Umbilical cord (tissue), 2 donors: ENCODE results near the gene ZNF296. TPM values are rescaled to one million over a fixed set of nuclear protein-coding genes. Genes with fewer than 3 reads are reported as not detected.

ENCODE experiments used
- DNase-seq: peaks from one replicate; pipeline ENCODE4 v3.0.0-alpha.2; 2015; ENCODE audit warnings: low spot score
- total RNA-seq: library from RNA; depleted of rRNA; stranded (reverse); fragments of >200 nt; gene quantifications from one replicate; pipeline ENCODE4 v1.2.3, GENCODE V29; 2014; ENCODE audit warnings: low replicate concordance; ENCODE audit not compliant: insufficient read depth

ZNF296 gene
- total RNA-seq, 1 donor from 2014 or later = not detected

DNA sequence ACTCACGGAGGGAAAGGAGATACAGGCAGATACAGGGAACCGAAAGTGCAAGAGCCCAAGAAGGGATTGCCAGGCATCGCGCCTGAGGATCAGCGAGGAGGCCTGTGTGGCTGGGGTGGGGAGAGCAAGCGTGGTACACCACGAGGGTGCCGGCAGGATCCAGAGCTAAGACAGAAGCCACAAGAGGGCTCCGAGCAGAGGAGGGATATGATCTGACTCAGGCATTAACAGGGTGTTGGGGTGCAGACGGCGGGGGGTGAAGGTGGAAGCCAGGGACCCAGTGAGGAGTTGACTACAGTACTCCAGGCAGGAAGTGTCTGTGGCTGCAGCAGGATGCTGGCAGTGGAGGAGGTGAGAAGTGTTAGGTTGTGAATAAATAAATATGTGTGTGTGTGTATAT, 11.3 kb upstream of the ZNF296 start:
- no peak for DNase-seq

DNA sequence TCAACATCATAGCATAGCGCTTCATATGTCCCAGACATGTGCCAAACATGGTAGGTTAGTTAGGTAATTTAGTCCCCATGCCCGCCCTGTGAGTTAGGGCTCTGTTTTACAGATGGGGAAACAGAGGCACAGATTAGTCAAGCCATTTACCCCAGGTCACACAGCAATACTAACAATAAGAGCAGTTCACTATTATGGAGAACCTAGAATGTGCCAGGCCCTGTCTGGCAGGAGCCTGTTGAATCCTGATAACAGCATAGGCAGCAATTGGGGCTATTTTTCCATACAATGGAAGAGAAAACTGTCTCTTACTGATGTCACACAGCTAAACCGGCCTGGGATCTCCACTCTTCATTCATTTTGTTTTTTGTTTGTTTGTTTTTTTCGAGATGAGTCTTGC, 10.2 kb upstream of the ZNF296 start:
- no peak for DNase-seq

DNA sequence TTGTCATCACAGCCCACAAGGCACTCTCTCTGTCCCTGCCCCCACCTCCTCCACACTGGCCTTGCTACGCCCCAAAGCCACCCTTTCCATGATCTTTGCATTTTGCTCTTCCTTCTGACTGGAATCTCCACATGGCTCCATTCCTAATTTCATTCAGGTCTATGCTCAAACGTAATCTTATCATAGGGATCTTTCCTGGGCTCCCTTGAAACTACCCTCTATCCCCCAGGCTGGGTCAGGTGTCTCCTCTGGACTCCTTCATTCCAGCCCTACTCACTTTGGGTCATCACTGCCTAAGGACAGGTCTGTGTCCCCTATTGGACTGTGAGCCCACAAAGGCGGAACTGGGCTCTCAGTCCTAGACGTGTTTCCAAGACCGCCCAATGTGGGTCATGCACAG, 5.9 kb upstream of the ZNF296 start:
- no peak for DNase-seq

DNA sequence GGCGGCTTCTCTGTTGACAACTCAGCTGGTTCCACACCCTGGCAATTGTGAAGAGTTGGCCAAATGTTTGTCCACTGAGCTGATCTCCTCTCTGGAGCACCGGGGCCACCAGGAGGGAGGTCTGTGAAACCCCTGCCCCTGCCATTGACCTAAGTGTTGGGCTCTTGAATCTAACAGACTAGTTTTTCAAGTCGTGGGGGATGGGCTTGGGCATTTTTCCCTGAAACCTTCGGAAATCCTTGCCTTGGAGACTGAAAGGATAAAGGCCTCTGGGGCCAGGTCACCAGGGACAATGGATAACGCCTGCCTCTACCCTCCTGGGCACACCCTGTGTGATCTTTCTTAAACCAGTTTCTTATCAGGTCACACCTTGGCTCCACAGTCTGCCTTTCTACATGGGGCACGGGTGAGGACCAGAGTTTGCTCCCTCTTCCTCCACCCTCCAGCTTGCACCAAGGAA, 3.7 kb upstream of the ZNF296 start:
- DNase-seq = no peak

DNA sequence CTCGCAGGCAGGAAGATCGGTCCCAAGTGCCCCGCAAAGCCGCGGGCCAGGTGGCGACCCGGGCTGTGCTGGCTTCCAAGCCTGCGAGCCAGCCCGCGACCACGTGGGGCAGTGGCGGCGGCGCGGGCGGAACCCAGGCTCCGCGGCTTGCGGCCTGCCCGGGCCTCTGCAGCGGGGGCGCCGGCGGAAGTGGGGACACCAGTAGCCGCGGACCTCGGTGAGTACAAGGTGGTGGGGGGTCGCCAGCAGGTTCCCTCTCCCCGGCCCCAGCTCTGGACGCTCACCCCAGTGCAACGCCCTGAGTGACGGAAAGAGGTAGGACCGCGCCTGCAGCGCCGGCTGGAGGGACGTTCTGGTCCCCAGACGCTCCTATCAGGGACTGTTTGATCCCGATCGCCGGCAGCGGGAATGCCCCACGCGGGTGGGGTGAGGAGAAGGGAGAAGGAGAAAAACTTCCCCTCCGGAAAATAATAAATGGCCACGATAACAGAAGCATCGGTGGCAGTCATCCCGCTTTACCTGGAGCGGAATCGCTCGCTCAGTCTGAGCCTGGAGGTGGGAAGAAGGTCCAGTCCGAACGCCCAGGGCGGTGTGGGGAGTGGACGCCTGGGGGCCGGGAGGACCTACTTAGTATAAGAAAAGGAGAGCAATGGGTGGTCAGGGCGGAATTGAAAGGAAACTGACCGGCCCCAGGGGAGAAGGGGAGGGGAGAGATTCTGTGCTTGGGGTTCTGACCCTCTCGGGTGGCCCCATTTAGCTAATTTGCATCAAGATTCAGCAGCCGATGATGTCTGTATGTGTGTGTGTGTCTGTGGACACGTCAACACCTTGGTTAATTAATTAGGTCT, 3.0 kb upstream of the ZNF296 start, which contains the start of gene GEMIN7:
TSS of gene GEMIN7 (plus strand) at position 198 of the 848 bp plus-strand sequence. CDS start 10,855 bp downstream, outside the sequence.
- DNase-seq = peak; percentile 57

DNA sequence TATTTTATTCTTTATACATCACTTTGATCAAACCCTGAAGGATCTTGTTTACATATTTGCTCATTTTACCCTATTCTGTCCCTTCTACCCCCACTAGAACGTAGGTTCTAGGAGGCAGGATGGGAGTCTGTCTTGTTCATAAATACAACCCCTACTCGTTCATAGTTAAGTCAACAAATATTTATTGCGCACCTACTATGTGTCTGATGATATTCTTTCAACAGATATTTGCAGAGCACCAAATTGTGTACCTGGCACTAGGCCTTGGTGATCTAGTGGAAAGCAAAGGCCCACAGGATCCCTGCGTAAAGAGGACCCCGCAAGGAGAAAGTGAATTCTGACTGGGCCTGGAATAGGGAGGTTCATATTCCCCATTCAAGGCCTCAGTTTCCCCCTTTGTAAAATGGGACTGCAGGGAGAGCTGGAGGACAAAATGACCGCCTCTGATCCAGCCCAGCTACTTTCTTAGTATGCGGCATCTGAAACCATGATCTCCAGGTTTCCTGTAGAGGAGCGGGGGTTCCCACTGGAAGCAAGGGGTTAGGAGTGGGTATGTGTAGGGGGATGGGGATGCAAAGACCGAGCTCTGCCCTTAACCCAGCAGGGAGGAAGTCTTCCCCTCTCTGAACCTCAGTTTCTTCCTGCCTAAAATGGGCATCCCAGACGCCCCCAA, 2.2 kb upstream of the ZNF296 start:
- DNase-seq = no peak

DNA sequence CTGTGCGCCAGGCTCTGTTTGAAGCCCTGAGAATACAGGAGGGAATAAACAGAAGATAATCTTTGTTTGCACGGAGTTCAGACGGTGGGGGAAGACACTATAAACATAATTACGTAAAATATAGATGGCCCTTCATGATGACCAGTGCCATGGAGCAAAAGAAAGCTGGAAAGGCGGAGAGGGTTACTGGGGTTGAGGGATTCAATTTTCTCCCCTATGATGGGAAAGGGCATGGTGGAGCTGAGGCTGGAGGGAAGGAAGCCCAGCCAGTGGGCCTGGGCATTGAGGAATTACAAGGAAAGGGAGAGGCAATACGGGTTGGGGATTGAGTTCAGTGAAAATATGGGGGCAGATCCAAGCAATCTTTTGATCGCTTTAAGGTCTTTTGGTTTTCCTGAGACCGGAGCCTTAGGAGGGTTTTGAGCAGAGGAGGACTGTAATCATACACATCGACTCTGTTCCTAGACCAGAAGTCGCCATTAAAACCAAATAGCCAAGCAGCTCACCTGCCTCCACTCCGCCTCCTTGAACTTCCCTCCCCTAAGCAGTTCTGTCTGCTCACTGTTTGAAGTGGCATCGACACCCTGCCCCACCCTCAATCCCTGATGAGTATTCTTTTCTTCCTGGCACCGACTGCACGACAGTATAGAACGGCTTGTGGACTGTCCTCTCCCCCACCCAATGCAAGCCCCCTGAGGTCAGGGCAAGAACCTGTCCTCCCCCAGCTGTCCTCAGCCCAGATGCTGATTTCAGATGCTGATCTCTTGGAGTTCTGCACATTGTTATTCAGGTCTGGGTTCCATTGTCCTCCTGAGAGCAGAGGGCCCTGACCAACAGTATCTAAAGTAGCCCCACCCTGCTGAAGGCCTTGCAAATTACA, 813 bp upstream of the ZNF296 start:
- DNase-seq = no peak

DNA sequence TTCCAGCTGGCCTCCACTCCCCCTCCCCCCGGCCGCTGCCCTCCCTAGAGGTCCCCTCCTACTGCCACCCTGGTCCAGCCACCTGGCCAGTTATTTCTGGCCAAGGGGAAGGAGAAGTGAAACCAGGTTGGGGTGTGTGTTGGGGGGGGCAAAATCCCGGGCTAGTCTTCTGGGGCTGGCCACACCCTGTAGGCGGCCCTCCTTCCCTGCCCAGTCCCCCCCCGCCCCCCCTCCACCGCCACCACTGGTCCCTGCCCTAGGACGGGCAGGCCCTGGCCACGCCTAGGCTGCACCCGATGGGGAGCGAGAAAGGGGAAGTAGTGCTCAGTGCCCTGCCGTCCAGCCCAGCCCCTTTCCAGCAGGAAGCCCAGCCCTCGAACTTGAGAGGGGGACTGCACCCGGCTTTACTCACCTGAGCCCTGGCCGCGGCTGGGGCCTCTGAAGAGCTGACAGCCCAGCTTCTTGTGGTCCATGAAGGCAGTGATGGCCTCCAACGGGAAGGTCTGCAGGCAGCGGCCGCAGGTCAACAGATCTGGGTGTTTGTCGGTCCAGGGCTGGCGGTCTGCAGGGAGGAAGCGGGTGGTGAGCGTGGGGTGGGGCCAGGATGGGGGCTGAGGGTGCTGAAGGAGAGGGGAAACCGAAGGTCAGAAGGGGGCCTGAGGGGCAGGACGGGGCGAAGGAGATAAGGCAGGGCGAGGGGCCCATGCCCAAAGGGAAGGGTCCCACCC, 813 bp downstream of the ZNF296 start:
- DNase-seq = peak; percentile 69

DNA sequence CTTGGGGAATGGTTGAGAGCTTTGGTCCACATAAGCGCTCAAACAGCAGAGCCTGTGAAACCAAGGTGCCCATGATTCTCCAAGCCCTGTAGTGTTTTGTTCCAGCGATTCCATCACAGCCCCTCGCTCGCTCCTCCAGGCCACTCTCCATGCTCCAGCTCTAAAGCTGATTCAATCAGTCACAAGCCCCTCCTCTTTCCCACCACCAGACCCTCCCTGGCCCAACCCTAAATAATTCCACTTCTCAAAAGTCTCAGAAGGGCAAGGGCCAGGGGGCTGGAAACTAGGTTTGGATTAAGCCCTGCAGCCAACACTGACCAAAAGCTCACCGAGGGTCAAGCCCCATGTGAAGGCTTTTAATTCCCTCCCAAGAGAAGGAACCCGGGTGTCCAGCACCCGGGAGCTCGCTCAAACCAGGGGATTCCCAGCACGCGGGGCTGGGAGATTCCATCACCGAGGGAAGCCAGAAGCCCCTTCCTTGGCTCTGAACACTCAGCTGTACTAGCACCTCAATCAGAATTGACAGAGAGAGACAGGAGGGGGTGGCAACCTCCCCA, 1.5 kb downstream of the ZNF296 start:
- DNase-seq = no peak

DNA sequence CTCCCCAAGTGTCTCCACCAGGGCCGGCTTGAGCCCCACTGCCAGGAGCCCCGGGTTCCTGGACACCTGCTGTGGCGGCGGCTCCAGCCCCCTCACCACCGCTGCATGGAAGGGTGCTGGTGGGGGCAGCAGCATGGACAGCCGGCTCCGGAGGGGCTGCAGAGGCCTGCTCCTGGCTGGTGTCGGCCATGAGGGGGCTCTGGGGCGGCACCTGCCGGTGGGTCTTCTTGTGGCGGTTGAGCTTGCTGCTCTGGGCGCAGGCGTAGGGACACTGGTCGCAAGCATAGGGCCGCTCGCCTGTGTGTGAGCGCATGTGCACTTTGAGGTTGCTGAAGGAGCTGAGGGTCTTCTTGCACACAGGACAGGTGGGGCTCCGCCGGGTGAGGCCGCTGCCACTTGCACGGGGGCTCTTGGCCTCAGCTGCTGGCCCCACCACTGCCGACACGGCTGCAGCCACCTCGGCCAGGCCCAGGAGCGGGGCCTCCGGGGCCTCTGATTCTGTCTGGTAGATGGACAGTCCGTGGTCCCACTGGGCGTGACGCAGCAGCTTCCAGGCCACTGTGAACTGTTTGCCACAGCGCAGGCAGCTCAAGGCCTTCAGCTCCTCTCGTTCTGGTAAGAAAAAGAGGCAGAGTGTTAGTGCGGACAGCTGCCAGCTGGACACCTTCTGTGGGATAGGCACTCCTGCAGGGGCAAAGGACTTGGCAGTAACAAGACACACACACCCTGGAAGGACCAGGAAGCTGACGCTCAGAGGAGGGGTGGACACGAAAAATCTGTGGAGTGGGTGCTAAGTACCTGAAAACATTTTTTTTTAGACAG, 4.1 kb downstream of the ZNF296 start:
- no peak for DNase-seq

DNA sequence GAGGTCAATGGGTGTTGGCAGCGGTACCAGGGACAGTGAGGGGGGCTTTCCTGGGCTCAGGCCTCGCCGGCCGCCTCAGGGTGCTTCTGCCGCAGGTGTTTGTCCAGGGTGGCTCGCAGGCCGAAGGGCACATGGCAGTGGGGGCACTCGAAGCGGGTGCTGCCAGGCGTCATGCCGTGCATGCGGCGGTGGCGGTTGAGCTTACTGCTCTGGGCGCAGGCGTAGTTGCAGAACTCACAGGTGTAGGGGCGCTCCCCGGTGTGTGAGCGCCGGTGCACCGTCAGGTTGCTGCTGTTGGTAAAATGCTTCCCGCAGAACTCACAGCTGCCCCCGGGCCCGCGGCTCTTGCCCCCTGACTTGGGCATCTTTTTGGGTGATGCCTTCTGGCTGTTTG, 4.7 kb downstream of the ZNF296 start:
- DNase-seq = no peak

DNA sequence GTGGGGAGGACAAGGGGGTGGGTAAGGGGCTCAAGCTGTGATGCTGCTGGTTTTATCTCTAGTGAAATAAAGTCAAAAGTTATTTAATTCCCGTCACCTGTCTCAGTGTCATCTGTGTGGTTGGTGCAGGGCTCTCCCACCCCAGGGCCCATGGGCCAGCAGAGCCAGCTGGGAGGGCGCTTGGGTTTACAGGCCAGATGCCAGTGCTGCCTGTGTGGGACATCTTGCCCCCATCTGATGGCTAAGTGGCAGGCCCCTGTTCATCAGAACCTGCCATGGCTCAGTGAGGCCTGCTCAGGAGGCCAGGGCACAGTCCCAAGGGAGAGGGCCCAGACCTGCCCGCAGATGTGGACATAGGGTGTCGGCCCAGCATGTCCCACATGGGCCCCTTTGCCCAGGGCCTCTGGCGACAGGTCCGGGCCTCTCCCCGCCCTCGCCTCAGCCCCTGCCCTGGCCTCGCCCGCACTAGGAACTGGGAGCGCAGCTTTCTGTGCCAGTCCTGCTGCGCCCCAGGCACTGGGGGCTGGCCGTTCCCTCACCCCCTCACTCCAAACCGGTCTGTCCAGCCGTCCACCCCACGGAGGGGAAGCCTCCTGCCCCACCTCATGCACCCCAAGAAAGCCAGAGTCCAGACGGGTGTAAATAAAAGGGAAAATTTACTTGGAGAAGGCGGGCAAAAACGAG, 5.3 kb downstream of the ZNF296 start:
- DNase-seq = no peak

DNA sequence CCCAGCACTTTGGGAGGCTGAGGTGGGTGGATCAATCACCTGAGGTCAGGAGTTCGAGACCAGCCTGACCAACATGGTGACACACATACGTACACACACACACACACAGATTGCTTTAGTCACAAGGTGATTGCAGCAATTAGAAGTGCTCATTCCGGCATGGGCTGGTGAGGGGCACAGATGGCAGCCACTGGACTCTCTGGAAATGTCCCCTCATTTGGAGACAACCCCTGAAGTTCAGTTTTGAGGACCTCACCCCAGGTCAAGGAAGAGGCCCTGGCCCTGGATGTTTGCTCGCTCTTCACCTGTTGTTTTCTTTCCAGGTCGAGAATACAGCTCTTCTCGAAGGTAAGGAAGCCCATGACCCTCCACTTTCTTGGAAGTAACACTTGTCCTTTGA, 6.1 kb downstream of the ZNF296 start:
- DNase-seq = no peak

DNA sequence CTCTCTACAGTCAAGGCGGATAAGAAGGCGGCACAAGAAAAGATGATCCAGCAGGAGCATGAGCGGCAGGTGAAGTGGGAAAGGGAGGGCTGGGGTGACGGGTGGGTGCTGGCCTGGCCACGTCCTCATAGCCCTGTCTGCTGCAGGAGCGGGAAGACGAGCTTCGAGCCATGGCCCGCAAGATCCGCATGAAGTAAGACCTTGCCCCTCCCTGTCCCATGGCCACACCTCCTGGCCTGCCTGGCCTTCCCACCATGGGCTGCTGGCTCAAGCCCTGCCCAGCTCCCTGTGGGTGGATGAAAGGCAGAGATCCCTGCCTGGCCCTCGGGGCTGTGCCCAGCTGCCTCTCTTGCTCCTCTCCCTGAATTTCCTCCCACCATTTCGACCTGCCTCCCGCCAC, 7.2 kb downstream of the ZNF296 start:
- peak; percentile 21 for DNase-seq

DNA sequence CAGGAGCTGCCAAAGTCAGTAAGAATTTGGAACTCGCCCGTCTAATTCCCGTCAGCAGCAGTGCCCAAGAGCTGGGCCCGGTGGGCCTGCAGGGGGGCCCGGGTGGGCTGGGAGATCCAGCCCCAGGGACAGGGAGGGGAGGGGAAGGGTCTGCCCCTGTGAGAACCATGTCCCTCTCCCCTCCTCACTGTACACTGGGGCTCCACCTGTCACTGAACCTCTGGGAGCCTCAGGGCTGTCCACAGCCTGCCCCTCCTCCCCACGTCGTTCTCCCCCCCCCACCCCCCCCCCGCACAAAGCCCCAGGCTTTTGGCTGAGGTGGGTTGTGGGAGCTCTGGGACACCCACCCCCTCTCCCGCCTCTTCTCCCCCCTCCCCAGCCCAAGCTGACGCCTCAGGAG, 8.2 kb downstream of the ZNF296 start:
- DNase-seq = no peak

DNA sequence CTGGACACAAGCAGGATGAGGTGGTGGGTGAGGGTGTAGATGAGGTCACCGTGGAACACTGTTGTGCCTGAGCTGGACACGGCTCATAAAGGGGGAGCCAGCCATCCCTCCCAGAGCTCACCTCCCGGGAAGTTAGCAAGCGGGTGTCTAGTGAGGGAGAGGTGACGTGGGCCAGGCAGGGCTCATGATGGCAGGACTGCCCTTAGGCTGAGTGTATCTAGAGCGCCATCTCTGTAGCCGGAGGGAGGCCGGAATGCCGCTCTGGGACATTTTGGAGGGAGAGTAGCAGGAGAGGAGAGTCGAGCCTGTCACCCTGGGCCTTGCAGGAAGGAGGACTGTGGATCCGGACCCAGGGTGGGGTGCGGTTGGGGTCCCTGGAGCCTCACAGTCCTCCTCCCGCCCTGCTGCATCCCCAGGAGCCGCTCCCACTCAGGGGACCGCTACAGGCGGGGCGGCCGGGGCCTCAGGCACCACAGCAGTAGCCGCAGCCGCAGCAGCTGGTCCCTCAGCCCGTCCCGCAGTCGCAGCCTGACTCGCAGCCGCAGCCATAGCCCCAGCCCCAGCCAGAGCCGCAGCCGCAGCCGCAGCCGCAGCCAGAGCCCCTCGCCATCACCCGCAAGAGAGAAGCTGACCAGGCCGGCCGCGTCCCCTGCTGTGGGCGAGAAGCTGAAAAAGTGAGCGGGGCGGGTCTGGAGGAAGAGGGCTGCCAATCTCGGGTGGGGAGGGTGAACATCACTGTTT, 9.2 kb downstream of the ZNF296 start:
- DNase-seq = no peak

DNA sequence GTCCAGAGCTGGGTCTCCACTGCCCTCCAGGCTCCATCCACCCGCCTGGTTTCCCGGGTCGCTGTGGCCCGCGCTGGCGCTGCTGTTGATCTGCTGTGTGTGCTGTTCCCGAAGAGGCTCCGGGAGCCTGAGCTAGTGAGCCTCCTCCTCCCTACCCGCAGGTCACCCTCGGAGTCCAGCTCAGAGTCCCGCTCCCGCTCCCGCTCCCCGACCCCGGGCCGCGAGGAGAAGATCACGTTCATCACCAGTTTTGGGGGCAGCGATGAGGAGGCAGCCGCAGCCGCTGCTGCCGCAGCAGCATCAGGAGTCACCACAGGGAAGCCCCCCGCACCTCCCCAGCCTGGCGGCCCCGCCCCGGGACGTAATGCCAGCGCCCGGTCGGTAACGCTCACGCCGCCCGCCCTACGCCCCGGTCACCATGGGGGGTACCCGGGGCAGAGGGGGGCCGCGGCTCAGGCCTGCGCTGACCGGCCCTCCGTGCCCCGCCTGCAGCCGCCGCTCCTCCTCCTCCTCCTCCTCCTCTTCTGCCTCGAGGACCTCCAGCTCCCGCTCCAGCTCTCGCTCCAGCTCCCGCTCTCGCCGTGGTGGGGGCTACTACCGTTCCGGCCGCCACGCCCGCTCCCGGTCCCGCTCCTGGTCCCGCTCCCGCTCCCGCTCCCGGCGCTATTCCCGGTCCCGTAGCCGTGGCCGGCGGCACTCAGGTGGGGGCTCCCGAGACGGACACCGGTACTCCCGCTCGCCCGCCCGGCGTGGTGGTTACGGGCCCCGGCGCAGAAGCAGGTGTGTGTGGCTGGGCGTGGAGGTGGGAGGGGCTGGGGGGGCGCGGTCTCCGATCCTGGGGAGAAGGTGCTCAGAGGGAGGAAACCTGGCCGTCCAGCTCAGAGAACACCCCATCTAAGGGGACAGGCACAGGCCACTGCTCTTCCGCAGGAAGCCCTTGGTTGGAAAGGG, 12.2 kb downstream of the ZNF296 start:
- DNase-seq = no peak

DNA sequence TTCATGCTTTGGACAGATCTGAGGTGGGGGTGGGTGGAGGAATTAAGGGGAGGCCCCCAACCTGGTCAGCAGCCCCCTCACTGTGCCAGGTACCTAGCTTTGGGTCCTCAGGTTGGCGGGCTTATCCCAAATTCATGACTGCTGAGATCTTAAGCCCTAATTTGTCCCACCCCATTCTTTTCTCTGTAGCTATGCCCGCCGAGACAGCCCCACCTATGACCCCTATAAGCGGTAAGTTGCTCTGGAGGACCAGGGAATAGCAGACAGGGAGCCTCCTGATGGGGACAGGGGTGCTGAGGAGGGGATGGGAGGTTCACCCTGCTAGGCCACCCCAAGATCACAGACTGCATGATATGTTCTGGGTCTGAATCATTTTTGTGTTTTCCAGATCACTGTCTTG, 14.3 kb downstream of the ZNF296 start:
- no peak for DNase-seq
